Peyer's patch (tissue), 4 donors: ENCODE measurements around the gene GPR78.

ENCODE experiments used
- CTCF ChIP-seq, 6 experiments: fragments of 450-650 bp in 4 of 6; fragments of 200-600 bp in 2 of 6; sonication (generic) in 1 of 6; IDR thresholded peaks; one replicate each; pipeline ENCODE4 v1.5.1; 2017 to 2019; ENCODE audit warnings: antibody characterized with exemption in 6 of 6, mild to moderate bottlenecking in 3 of 6, moderate library complexity in 1 of 6
- POLR2A ChIP-seq, 2 donors: fragments of 450-650 bp; IDR thresholded peaks; one replicate each; pipeline ENCODE4 v1.5.1; 2017; ENCODE audit warnings: antibody characterized with exemption in 2 of 2, mild to moderate bottlenecking in 2 of 2, moderate library complexity in 2 of 2

DNA sequence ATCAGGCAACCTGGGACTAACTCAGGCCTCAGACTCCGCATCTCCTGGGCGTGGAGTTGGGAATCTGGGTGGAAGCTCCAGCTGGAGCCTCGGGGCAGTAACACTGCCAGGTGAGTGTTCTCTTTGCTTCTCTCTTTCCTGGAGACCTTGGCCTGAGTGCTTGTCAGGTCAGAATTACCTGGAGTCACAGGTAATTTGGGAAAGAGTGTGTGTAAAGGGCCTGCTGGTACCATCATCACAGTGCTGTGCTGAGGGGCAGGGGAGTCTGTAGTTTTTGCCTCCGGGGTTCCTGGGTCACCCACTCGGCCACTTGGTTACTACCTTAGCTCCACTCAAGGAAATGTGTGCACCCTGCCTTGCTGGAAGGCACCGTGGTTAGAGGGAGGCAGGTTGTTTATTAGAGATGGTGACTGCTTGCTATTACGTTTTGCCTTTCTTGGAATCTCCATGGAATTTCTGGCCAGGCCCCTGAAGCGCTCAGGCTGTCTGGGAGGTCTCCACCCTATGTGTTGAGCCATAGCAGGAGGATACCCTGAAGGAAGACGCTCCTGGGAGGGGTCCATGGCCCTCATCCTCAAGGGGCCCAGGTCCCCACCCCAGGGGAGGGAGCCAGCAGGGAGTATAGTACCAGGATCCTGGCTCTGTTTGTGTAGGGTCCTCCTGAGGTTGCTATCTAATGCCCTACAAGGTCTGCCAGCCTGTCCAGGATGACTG, 2.9 kb downstream of the GPR78 start:
- TF ChIP-seq CTCF (IDR thresholded peaks at IDR 0.05) (no peak), POLR2A (IDR thresholded peaks at IDR 0.05) (no peak)
